Measurements from ENCODE around the gene BTBD18. TPM values are rescaled to one million over a fixed set of nuclear protein-coding genes. Genes with fewer than 3 reads are reported as not detected.

The BTBD18 gene
- total RNA-seq, 1 donor from 2014 or later: not detected

DNA sequence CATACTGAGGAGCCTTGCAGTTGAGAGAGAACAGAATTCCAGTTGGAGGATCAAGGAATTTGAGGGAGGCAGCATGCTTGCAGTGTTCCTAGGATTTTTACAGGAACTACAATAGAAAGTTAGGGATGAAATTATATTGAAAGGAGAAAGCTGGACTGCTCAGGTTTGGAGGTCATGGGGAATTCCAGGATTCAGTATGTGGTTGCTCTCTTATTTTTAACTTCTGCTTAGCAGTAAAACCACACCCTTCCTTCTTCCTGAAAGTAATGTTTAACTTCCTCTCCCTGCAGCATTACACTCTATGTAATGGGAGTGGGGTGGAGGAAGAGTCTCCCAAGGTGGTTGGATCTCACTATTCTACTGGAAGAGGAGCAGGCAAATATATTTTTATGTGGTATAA is 41.3 kb upstream of the BTBD18 start:
- Mint-ChIP-seq H3K9me3 (peaks cover 5% of the 10 kb centered on the region), H3K27ac (peak overlapping the region; percentile 87), H3K27me3 (no peaks in the 10 kb centered on the region), H3K4me1 (ENCODE audit: unreplicated experiment) (peaks cover 32% of the 10 kb centered on the region), H3K36me3 (peaks cover 50% of the 10 kb centered on the region), H3K4me3 (no peak overlapping the region)
- TF ChIP-seq, protein P1, sequence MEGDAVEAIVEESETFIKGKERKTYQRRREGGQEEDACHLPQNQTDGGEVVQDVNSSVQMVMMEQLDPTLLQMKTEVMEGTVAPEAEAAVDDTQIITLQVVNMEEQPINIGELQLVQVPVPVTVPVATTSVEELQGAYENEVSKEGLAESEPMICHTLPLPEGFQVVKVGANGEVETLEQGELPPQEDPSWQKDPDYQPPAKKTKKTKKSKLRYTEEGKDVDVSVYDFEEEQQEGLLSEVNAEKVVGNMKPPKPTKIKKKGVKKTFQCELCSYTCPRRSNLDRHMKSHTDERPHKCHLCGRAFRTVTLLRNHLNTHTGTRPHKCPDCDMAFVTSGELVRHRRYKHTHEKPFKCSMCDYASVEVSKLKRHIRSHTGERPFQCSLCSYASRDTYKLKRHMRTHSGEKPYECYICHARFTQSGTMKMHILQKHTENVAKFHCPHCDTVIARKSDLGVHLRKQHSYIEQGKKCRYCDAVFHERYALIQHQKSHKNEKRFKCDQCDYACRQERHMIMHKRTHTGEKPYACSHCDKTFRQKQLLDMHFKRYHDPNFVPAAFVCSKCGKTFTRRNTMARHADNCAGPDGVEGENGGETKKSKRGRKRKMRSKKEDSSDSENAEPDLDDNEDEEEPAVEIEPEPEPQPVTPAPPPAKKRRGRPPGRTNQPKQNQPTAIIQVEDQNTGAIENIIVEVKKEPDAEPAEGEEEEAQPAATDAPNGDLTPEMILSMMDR (conservative IDR thresholded peaks at IDR 0.05): no peak
- no peak for DNase-seq (ENCODE audit: extremely low spot score, unreplicated experiment)

DNA sequence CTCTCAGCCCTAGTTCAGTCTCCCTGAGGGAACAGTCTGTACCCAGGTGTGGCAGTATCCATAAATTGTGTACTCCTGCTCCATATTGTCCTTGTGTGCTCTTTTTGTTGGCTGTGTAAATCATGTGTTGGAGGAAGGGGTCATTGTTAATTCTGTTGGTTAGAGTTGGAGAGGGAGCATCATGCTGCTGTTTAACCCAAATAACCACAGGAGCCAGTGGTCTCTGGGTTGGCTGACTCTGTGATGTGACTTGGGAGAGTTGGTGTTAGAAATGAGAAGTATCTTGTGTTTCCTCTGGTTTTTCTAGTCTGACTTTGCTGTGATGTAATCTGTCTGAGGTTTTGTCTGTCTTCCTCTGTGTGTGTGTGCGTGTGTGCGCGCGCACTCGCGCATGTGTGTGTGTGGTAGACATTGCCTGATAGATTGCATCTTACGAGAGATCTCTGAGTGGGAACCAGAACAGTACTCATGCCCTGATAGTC is 40.5 kb upstream of the BTBD18 start:
- TF ChIP-seq, protein P1 (conservative IDR thresholded peaks at IDR 0.05): no peak
- H3K9me3 Mint-ChIP-seq: peaks cover 5% of the 10 kb centered on the region
- peaks cover 50% of the 10 kb centered on the region for H3K36me3 Mint-ChIP-seq
- H3K4me3 Mint-ChIP-seq: no peak overlapping the region
- H3K27me3 Mint-ChIP-seq: no peaks in the 10 kb centered on the region
- no peak for DNase-seq (ENCODE audit: extremely low spot score, unreplicated experiment)
- H3K27ac Mint-ChIP-seq: peak overlapping the region; percentile 87
- peaks cover 37% of the 10 kb centered on the region for H3K4me1 Mint-ChIP-seq (ENCODE audit: unreplicated experiment)

DNA sequence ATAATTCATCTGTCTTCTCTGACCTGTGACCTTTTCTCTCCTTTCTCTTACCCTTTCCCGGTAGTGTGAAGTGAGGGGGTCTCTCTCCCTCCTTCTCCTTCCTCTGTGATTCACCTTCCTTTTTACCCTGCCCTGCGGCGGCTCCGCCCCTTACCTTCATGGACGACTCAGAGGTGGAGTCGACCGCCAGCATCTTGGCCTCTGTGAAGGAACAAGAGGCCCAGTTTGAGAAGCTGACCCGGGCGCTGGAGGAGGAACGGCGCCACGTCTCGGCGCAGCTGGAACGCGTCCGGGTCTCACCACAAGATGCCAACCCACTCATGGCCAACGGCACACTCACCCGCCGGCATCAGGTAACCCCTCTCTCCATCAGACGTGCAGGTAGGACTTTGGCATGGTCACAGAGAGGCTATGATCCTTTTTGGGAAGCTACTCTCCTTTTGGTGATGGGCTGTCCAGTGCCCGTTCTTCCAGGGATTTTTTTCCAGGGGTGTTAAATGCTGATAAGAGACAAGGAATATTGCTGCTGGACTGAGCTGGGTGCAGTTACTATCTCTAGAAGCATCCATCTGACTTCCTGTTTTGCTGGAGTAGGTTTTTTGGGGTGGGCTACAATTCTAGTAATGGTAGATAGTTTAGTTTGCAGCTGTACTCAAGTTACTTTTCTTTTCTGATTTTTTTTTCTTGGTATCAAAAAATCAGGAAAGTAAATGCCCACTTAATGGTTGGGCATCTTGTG is 39.9 kb upstream of the BTBD18 start:
- Mint-ChIP-seq H3K4me1 (ENCODE audit: unreplicated experiment) (peaks cover 43% of the 10 kb centered on the region), H3K27ac (peak overlapping the region; percentile 87), H3K4me3 (no peak overlapping the region), H3K9me3 (peaks cover 5% of the 10 kb centered on the region), H3K27me3 (no peaks in the 10 kb centered on the region), H3K36me3 (peaks cover 47% of the 10 kb centered on the region)
- DNase-seq (ENCODE audit: extremely low spot score, unreplicated experiment): no peak
- TF ChIP-seq, protein P1 (conservative IDR thresholded peaks at IDR 0.05): no peak

DNA sequence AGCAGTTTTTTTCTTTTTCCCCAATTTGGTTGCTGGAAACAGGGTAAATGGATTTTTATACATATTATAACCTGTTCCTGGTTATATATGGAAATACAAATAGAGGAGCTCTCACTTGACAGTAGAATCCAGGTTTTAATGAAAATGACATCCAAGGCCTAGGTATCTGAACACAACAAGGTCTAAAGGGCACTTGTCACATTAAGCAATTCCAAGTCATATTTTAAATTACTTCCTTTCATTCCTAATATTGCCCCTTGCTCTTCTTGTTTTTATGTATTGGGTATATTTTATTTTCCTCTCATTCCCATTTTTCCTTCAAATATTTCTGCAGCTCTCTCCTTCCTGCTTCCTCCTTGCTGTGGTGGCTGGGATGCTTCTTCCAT is 37.1 kb upstream of the BTBD18 start:
- Mint-ChIP-seq H3K36me3 (peaks cover 39% of the 10 kb centered on the region), H3K4me3 (no peak overlapping the region), H3K27me3 (no peaks in the 10 kb centered on the region), H3K27ac (peak overlapping the region; percentile 91), H3K9me3 (peaks cover 5% of the 10 kb centered on the region), H3K4me1 (ENCODE audit: unreplicated experiment) (peaks cover 52% of the 10 kb centered on the region)
- TF ChIP-seq, protein P1 (conservative IDR thresholded peaks at IDR 0.05): no peak
- DNase-seq (ENCODE audit: extremely low spot score, unreplicated experiment): no peak

DNA sequence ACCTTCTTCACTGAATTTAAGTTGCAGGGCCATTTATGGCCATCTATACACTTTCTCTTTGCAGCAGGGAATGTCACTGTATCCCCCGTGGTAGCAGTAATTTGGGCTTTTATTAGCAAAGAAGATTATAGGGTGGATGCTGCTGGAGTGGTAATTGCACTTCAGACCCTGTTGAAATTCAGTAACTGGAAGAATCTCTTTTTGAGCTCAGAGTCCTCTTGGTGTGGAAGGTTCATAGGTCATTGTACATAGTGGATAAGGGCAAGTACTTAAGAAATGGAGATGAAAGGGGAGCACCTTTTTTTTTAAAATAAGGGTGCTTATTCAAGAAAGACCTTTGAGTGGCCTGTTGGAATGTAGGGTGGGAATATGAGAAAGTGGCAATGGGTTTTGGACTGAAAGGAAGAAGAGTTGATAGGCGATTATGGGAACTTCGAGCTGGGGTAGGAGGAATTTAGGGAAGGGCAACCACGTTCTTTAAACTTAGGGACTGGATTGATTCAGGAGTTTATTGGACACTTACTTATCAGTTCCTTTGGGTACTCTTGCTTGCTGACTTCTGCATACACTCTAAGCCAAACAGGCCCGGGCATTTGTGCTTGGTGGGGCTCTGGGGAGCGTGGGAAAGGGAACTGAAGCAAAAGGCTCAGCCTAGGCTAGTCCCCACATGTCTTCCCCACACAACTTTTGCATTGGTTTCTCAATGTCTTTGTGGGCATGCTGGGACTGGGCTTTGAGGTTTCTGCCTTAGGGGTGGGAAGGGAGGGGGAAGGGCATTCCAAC is 36.5 kb upstream of the BTBD18 start:
- Mint-ChIP-seq H3K4me1 (ENCODE audit: unreplicated experiment) (peaks cover 51% of the 10 kb centered on the region), H3K27ac (peak overlapping the region; percentile 91), H3K9me3 (peaks cover 5% of the 10 kb centered on the region), H3K36me3 (peaks cover 37% of the 10 kb centered on the region), H3K4me3 (peak overlapping the region; percentile 49), H3K27me3 (no peaks in the 10 kb centered on the region)
- TF ChIP-seq, protein P1 (conservative IDR thresholded peaks at IDR 0.05): no peak
- no peak for DNase-seq (ENCODE audit: extremely low spot score, unreplicated experiment)
